Right lung (tissue), 5 donors: Measurements from ENCODE around the gene MAF. TPM values are rescaled to one million over a fixed set of nuclear protein-coding genes. Genes with fewer than 3 reads are reported as not detected.

Experiments used
- DNase-seq, 2 donors: peaks; one replicate each; pipeline ENCODE4 v3.0.0-alpha.2; 2013
- polyA plus RNA-seq, 5 donors: library from polyadenylated mRNA; unstranded; fragments of 120-200 nt; gene quantifications; one replicate each; pipeline versions ENCODE4 v1.2.1 to v1.2.3, GENCODE V29; 2013; ENCODE audit warnings: inconsistent platforms in 1 of 5, low replicate concordance in 1 of 5; ENCODE audit not compliant: insufficient read length in 5 of 5, insufficient read depth in 1 of 5

Gene MAF
- polyA plus RNA-seq, 5 donors = 79.3 to 119 (median 99.5) TPM

DNA sequence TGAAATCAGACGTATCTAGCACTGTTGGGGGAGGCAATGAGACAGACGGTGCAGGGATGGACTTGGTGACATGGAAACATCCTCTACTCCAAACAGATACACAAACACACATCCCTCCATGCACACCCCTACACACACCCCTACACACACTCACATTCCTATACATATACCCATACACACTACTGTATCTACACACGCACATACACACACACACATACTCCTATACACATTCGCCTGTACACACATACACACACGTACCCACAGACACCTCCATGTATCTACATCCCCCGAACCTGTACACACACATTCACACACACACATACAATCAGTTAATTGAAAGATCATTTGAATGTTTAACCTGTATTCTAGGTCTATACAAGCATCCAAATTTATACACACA, 53.5 kb downstream of the MAF start:
- DNase-seq = no peak
